ENCODE measurements around the gene CCHCR1. TPM values are rescaled to one million over a fixed set of nuclear protein-coding genes. Genes with fewer than 3 reads are reported as not detected.

CCHCR1 gene
- total and polyA plus RNA-seq, 7 donors = 8.7 to 39.3 (median 13.7) TPM

DNA sequence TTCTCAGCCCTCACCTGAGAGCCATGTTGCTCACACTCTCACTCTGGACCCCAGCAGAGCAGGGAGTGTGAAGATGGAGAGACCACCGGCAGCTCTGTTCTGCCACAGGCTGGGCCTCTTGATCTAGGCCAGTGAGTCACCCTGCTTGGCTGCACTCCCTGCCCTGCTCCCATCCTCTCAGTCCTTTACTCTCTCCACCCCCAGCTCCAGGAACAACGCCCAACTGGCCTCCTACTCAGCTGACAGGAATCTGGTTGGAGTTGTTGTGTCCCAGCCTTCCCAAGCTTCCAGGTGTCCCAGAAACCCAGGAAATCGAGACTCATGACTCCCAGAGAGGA lies 43.1 kb downstream of the CCHCR1 start, which contains the start of gene PSORS1C1:
Gene PSORS1C1 (plus strand): TSS at position 260 of the 338 bp plus-strand sequence. CDS start 14,833 bp downstream, outside the sequence.
- intact Hi-C loops (cut with DNase I) = no loop called here
- Histone ChIP-seq H3K27me3 (no peaks in the 10 kb centered on the region), H3K4me1 (peaks cover 0 to 42% (median 31%) of the 10 kb centered on the region in 4 donors), H3K9me3 (no peaks in the 10 kb centered on the region), H3K4me3 (peak within 1 kb of the TSS; percentile 6 to 35 (median 30)), H3K27ac (peak within 1 kb of the TSS; percentile 59 to 78 (median 68)), H3K36me3 (no peaks in the 10 kb centered on the region)
- TF ChIP-seq POLR2A (IDR thresholded peaks at IDR 0.05) = no peak
- peak in 3 of 4 donors; percentile 29 to 54 (median 48) for TF ChIP-seq POLR2AphosphoS5 (IDR thresholded peaks at IDR 0.05)
- DNase-seq = peak; percentile 97
- WGBS, 2 donors = 4 to 40% methylated on average over 3 of the region's 3 CpGs

DNA sequence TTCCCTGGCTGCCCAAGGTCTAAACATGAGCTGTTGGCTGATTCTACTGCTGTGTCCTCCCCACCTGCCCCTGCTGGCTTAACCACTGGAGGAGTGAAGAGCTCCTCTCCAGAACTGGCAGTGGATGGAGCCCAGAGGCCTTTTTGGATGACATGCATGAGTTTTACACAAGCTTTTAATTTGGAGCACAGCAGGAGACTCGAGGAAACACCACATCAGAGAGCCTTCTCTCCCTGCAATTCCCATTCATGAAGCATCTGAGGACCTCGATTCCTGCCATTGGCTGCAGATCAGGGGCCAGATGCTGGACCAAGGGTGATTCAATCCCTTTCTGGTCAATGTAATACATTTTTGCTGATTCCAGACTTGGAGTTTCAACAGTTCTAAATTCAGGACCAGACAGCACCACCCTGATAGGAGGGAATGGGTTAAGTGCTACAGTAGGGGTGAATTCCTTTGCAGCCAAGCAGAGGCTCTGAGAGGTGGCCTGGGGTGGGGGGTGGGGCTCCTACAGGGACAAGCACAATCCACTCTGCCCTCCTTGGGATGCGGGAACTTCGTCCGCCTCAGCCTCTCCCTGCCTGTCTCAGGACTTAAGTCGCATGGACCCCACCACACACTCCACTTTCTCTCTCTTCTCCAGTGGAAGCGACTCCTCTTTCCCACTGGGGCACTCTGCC lies 43.6 kb downstream of the CCHCR1 start:
- intact Hi-C loops (cut with DNase I) = no loop called here
- 65 to 86% methylated on average over 7 of the region's 7 CpGs for WGBS, 2 donors
- H3K4me1 ChIP-seq = peaks cover 0 to 42% (median 31%) of the 10 kb centered on the region in 4 donors
- TF ChIP-seq EP300 (IDR thresholded peaks at IDR 0.05) (no peak), POLR2A (IDR thresholded peaks at IDR 0.05) (no peak), POLR2AphosphoS5 (IDR thresholded peaks at IDR 0.05) (no peak)
- TF ChIP-seq, protein P1, sequence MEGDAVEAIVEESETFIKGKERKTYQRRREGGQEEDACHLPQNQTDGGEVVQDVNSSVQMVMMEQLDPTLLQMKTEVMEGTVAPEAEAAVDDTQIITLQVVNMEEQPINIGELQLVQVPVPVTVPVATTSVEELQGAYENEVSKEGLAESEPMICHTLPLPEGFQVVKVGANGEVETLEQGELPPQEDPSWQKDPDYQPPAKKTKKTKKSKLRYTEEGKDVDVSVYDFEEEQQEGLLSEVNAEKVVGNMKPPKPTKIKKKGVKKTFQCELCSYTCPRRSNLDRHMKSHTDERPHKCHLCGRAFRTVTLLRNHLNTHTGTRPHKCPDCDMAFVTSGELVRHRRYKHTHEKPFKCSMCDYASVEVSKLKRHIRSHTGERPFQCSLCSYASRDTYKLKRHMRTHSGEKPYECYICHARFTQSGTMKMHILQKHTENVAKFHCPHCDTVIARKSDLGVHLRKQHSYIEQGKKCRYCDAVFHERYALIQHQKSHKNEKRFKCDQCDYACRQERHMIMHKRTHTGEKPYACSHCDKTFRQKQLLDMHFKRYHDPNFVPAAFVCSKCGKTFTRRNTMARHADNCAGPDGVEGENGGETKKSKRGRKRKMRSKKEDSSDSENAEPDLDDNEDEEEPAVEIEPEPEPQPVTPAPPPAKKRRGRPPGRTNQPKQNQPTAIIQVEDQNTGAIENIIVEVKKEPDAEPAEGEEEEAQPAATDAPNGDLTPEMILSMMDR (IDR thresholded peaks at IDR 0.05) = no peak
- no peaks in the 10 kb centered on the region for H3K9me3 ChIP-seq
- H3K27ac ChIP-seq = peak overlapping the region; percentile 59 to 78 (median 68)
- H3K4me3 ChIP-seq = no peak overlapping the region
- no peak for DNase-seq
- H3K27me3 ChIP-seq = no peaks in the 10 kb centered on the region
- no peaks in the 10 kb centered on the region for H3K36me3 ChIP-seq

DNA sequence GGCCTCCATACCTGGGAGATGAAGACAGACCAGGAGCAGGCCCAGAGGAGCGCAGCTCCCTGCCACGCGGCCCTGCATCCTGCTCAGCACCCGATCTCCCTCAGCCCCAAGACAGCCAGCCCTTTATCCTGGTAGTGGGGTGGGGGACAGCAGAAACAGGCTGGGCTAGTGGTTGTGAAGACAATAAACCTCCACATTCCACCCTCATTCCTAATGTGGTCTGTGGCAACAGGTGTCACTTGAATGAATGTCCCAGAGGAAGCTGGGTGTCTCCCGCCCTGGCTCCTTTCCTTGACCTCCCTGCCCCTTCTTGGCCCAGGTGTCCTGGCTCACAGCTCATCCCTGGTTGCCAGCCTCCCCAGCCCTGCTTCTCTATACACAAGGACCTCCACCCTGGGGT lies 45.1 kb downstream of the CCHCR1 start, which contains the start of gene C6orf15:
Gene C6orf15 (minus strand): TSS at position 98 of the 400 bp plus-strand sequence. CDS start 20 bp downstream, at position 78.
- WGBS, 2 donors = 88 to 95% methylated on average over 5 of the region's 5 CpGs
- Histone ChIP-seq H3K36me3 (no peaks in the 10 kb centered on the region), H3K4me3 (no peak within 1 kb of the TSS), H3K4me1 (peaks cover 0 to 38% (median 31%) of the 10 kb centered on the region in 4 donors), H3K9me3 (no peaks in the 10 kb centered on the region), H3K27me3 (no peaks in the 10 kb centered on the region), H3K27ac (no peak within 1 kb of the TSS)
- intact Hi-C loops (cut with DNase I) = no loop called here
- no peak for TF ChIP-seq POLR2A (IDR thresholded peaks at IDR 0.05)
- no peak for TF ChIP-seq POLR2AphosphoS5 (IDR thresholded peaks at IDR 0.05)
- TF ChIP-seq, protein P1 (IDR thresholded peaks at IDR 0.05) = no peak
- TF ChIP-seq EP300 (IDR thresholded peaks at IDR 0.05) = no peak
- no peak for DNase-seq

DNA sequence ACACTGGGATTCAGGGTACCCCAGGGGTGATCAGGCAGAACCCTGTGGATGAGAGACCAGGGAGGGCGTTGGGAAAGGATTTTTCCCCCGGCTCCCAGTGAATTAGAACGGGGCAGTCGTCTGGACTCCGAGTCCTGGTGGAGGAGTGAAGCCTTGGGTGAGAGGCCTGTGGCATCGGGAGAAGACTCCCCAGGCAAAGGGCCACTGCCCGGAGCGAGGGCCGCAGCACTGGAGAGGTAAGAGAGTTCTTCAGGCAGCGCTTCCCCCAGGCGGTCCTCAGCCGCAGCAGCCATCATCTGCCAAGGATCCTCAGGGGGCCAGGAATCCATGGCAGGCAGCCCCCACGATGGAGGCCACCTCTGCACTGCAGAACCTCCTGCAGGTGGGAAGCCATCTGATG lies 45.9 kb downstream of the CCHCR1 start:
- intact Hi-C loops (cut with DNase I) = no loop called here
- Histone ChIP-seq H3K27ac (no peak overlapping the region), H3K4me3 (no peak overlapping the region), H3K27me3 (no peaks in the 10 kb centered on the region), H3K4me1 (peaks cover 0 to 31% (median 28%) of the 10 kb centered on the region in 4 donors), H3K9me3 (no peaks in the 10 kb centered on the region), H3K36me3 (no peaks in the 10 kb centered on the region)
- no peak for TF ChIP-seq POLR2A (IDR thresholded peaks at IDR 0.05)
- TF ChIP-seq, protein P1 (IDR thresholded peaks at IDR 0.05) = no peak
- TF ChIP-seq POLR2AphosphoS5 (IDR thresholded peaks at IDR 0.05) = no peak
- no peak for TF ChIP-seq EP300 (IDR thresholded peaks at IDR 0.05)
- 92% methylated on average over 13 of the region's 13 CpGs for WGBS, 2 donors
- no peak for DNase-seq

DNA sequence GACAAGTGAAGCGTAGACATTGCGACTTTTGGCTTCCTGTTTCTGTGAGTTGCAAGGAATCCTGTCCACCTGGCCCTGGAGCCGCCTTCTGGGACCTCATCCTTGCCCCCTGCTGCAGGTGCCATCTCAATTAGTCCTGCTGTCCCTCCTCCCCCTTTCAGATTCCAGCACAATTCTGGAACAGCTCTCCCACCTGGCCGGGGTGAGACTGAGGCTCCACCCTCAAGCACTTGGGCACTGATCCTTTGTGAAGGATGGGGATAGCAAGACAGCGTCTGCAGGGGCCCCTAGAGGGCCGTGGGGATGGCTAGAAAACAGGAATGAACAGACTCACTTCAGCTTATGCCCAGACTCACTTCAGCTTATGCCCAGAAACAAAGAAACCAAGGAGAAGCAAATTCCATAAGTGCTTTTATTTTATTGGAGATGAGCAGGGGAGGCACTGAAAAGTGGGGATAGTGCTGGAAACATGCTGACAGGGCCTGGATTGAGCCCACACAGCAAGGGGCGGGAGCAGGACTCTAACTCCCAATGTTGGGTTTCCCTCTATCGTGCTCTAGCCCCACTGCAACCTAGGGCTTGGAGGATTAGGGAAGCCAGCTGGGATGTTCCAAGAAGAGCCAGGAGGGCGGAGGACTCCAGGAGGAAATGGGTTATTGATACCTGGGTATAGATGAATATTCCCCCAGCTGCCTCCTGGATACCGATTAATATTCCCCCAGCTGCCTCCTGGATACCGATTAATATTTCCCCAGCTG lies 46.6 kb downstream of the CCHCR1 start:
- no peak for TF ChIP-seq POLR2A (IDR thresholded peaks at IDR 0.05)
- TF ChIP-seq, protein P1 (IDR thresholded peaks at IDR 0.05) = no peak
- no peak for TF ChIP-seq EP300 (IDR thresholded peaks at IDR 0.05)
- no peak for TF ChIP-seq POLR2AphosphoS5 (IDR thresholded peaks at IDR 0.05)
- intact Hi-C loops (cut with DNase I) = no loop called here
- Histone ChIP-seq H3K36me3 (no peaks in the 10 kb centered on the region), H3K9me3 (no peaks in the 10 kb centered on the region), H3K4me1 (peaks cover 0 to 24% (median 22%) of the 10 kb centered on the region in 4 donors), H3K4me3 (no peak overlapping the region), H3K27ac (no peak overlapping the region), H3K27me3 (no peaks in the 10 kb centered on the region)
- DNase-seq = no peak
- 76 to 80% methylated on average over 11 of the region's 11 CpGs for WGBS, 2 donors
